GM12875 (cell line): ENCODE results near the gene TMEM256.

Experiments
- H3K4me3 ChIP-seq: one replicate; pipeline ENCODE4 v1.5.1; 2011; ENCODE audit warnings: low read depth, low read length, control low read depth
- TF ChIP-seq, protein P1 (sequence below): IDR thresholded peaks from 2 replicates; pipeline ENCODE4 v1.5.1; 2011; ENCODE audit warnings: low read depth, mild to moderate bottlenecking, control low read depth, inconsistent platforms, low read length, moderate library complexity, borderline replicate concordance; ENCODE audit not compliant: insufficient read depth

TMEM256 gene

DNA sequence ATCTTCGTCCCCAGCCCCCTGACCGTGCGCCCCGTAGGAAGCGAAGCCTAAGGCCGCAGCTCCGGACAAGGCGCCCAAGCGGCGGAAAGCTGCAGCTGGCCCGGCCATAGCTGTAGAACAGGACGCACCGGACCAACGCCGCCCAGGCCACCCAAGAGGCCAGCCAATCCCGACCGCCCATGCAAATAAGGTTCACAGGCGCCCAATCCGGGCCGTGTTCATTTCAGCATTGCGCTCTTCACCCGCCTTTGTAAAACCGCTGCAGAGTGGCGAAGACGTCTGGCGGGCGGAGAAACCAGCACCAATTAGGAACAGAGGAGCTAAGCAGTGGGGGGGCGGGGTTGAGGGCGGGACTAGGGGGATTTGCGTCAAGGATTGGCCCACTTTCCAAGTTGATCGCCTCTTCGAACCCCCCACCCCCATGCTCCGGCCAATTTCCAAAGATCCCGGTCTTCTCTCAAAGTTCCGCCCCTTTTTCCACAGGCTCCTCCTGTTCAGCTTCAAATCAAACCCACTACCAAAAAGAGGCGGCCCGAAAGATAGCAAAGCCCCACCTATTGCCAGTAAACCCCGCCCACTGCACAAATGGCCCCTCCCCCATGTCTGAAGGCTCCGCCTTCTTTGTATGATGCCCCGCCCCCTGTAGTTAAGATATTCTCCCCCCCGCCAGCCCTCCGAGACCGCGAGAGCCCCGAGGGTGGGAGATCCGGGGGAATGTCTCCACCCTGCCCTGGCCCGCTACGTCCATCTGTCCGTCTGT, at the start of gene TMEM256:
TSS of gene TMEM256 (minus strand) at position 121 of the 760 bp plus-strand sequence. CDS start at position 108, 13 bp downstream.
- TF ChIP-seq, protein P1, sequence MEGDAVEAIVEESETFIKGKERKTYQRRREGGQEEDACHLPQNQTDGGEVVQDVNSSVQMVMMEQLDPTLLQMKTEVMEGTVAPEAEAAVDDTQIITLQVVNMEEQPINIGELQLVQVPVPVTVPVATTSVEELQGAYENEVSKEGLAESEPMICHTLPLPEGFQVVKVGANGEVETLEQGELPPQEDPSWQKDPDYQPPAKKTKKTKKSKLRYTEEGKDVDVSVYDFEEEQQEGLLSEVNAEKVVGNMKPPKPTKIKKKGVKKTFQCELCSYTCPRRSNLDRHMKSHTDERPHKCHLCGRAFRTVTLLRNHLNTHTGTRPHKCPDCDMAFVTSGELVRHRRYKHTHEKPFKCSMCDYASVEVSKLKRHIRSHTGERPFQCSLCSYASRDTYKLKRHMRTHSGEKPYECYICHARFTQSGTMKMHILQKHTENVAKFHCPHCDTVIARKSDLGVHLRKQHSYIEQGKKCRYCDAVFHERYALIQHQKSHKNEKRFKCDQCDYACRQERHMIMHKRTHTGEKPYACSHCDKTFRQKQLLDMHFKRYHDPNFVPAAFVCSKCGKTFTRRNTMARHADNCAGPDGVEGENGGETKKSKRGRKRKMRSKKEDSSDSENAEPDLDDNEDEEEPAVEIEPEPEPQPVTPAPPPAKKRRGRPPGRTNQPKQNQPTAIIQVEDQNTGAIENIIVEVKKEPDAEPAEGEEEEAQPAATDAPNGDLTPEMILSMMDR: no peak
- peak within 1 kb of the TSS; percentile 80 for H3K4me3 ChIP-seq

DNA sequence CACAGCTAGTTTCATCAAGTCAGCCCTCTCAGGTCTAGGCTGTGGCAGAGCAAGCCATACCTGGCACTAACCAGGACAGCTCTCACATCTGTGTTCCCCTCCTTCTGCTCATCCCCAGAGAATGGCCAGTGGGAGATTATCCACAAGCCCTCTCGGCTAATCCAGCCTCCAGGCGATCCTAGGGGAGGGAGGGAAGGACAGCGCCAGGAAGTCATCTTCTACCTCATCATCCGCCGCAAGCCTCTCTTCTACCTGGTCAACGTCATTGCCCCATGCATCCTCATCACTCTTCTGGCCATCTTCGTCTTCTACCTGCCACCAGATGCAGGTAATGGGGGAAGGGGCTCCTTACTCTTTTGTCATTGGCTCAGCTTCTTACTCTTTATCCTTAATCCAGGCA, 44.6 kb upstream of the TMEM256 start:
- TF ChIP-seq, protein P1: no peak

GRCh38 chr17:7445619-7445968, 41.7 kb upstream of the TMEM256 start:
- TF ChIP-seq, protein P1: no peak
- H3K4me3 ChIP-seq: no peak overlapping the region

More for the DNA sequence above, 44.6 kb upstream of the TMEM256 start:
- no peak overlapping the region for H3K4me3 ChIP-seq

GRCh38 chr17:7444682-7445618, 41.1 kb upstream of the TMEM256 start, which contains the start of gene CHRNB1:
Gene CHRNB1, plus strand, starts transcription at chr17:7445061. Its CDS starts 67 bp downstream, at chr17:7445128.
- TF ChIP-seq, protein P1: no peak
- no peak within 1 kb of the TSS for H3K4me3 ChIP-seq

- TF ChIP-seq, protein P1: no peak
- H3K4me3 ChIP-seq: no peak overlapping the region
These were observed 39.9 kb upstream of the TMEM256 start for GRCh38 chr17:7443499-7444485.

- no peak overlapping the region for H3K4me3 ChIP-seq
- TF ChIP-seq, protein P1: no peak
These were observed 38.2 kb upstream of the TMEM256 start for GRCh38 chr17:7442142-7442541.
